Suprapubic skin (tissue), 4 donors: ENCODE results near the gene CTNNA3. TPM values are rescaled to one million over a fixed set of nuclear protein-coding genes. Genes with fewer than 3 reads are reported as not detected.

Experiments
- DNase-seq, 2 donors: peaks; one replicate each; pipeline ENCODE4 v3.0.0-alpha.2; 2019; ENCODE audit warnings: low spot score in 2 of 2
- H3K27ac ChIP-seq: fragments of 200-600 bp; sonication (generic); one replicate; pipeline ENCODE4 v1.5.1; 2019
- H3K27me3 ChIP-seq: fragments of 200-600 bp; sonication (generic); one replicate; pipeline ENCODE4 v1.5.1; 2019
- H3K36me3 ChIP-seq: fragments of 200-600 bp; sonication (generic); one replicate; pipeline ENCODE4 v1.5.1; 2019
- H3K4me1 ChIP-seq: fragments of 200-600 bp; sonication (generic); one replicate; pipeline ENCODE4 v1.5.1; 2019
- H3K4me3 ChIP-seq: fragments of 200-600 bp; sonication (generic); one replicate; pipeline ENCODE4 v1.5.1; 2019; ENCODE audit warnings: mild to moderate bottlenecking
- H3K9me3 ChIP-seq: fragments of 200-600 bp; sonication (generic); one replicate; pipeline ENCODE4 v1.5.1; 2019
- EP300 ChIP-seq: sonication (generic); formaldehyde crosslinking; IDR thresholded peaks from one replicate; pipeline ENCODE4 v1.6.1; 2017; ENCODE audit warnings: antibody characterized with exemption
- POLR2A ChIP-seq, 2 donors: fragments of 450-650 bp; IDR thresholded peaks; one replicate each; pipeline ENCODE4 v1.6.1; 2017; ENCODE audit warnings: antibody characterized with exemption in 2 of 2, mild to moderate bottlenecking in 2 of 2, moderate library complexity in 2 of 2
- POLR2AphosphoS5 ChIP-seq, 3 donors: sonication (generic); formaldehyde crosslinking; IDR thresholded peaks; one replicate each; pipeline ENCODE4 v1.6.1; 2017; ENCODE audit warnings: antibody characterized with exemption in 3 of 3
- WGBS: methylation state at CpG from one replicate; pipeline ENCODE4 v1.1.5; 2018; 5-methylcytosine and 5-hydroxymethylcytosine counted together
- total RNA-seq, 4 donors: library from RNA; depleted of rRNA; stranded (reverse); fragments of >200 nt; gene quantifications; one replicate each; pipeline ENCODE4 v1.1.0, GENCODE V29; 2016
- TF ChIP-seq, protein P1 (sequence below), 2 donors: fragments of 200-600 bp in 1 of 2; fragments of 450-650 bp in 1 of 2; sonication (generic) in 1 of 2; IDR thresholded peaks; one replicate each; pipeline ENCODE4 v1.5.1; 2016 to 2019; ENCODE audit warnings: antibody characterized with exemption in 2 of 2, mild to moderate bottlenecking in 1 of 2, moderate library complexity in 1 of 2

The CTNNA3 gene
- total RNA-seq, 4 donors from 2014 or later, result 0.08 to 0.29 (median 0.21) TPM

DNA sequence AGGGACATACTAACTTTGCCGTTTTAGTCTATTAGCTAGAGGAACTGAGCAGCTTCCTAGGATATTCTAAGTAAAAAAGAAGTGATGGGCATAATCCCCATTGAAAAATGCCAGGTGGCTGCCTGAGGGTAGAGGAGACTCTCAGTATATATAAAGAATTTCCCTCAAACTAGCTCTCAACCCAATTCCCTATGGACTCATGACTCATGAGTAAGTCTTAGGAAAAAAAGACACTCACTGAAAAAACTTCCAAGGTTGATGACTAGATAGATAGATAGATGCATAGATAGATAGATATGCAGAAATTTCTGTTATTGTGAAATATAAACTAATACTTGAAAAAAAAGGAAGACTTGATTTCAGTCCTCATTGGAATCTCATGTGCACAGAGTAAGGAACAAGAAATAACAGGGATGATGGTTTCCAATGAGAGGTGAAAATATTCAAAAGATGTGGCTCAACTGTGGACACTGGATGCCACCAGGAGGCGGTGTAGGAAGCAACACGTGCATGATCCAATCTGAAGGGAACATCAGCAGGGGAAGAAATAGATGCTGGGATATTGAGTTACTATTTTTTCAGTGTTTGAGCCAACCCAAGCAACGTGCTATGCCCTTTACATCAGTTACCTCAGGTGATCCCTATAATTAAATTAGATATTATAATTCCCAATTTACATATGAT is 1481.1 kb downstream of the CTNNA3 start:
- H3K27me3 ChIP-seq, result no peaks in the 10 kb centered on the region
- no peak overlapping the region for H3K27ac ChIP-seq
- TF ChIP-seq POLR2A (IDR thresholded peaks at IDR 0.05) (no peak), POLR2AphosphoS5 (IDR thresholded peaks at IDR 0.05) (no peak), EP300 (no peak)
- TF ChIP-seq, protein P1, sequence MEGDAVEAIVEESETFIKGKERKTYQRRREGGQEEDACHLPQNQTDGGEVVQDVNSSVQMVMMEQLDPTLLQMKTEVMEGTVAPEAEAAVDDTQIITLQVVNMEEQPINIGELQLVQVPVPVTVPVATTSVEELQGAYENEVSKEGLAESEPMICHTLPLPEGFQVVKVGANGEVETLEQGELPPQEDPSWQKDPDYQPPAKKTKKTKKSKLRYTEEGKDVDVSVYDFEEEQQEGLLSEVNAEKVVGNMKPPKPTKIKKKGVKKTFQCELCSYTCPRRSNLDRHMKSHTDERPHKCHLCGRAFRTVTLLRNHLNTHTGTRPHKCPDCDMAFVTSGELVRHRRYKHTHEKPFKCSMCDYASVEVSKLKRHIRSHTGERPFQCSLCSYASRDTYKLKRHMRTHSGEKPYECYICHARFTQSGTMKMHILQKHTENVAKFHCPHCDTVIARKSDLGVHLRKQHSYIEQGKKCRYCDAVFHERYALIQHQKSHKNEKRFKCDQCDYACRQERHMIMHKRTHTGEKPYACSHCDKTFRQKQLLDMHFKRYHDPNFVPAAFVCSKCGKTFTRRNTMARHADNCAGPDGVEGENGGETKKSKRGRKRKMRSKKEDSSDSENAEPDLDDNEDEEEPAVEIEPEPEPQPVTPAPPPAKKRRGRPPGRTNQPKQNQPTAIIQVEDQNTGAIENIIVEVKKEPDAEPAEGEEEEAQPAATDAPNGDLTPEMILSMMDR (IDR thresholded peaks at IDR 0.05), result no peak
- H3K4me3 ChIP-seq, result no peak overlapping the region
- no peaks in the 10 kb centered on the region for H3K9me3 ChIP-seq
- no peaks in the 10 kb centered on the region for H3K4me1 ChIP-seq
- H3K36me3 ChIP-seq, result no peaks in the 10 kb centered on the region
- DNase-seq, result no peak
- WGBS, result 71% methylated on average over 4 of the region's 4 CpGs

DNA sequence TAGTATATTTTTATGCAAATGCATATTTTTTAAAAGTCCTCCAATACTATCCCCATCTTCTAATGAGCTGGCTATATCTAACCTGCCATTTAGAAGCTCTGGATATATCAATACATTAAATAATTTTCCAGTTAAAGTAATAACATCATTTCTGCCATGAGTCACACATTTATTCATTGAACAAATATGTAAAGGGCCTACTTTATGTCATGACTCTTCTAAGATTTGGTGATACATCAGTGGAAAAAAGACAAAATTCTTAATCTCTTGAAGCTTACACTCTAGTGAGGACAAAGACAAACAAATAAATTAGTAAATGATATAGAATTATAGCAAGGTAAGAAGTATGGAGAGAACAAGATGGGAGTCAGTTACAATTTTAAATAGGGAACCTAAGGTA is 1487.0 kb downstream of the CTNNA3 start:
- Histone ChIP-seq H3K27ac (no peak overlapping the region), H3K27me3 (no peaks in the 10 kb centered on the region), H3K9me3 (no peaks in the 10 kb centered on the region), H3K4me1 (no peaks in the 10 kb centered on the region), H3K36me3 (no peaks in the 10 kb centered on the region), H3K4me3 (no peak overlapping the region)
- TF ChIP-seq, protein P1 (IDR thresholded peaks at IDR 0.05), result no peak
- no peak for TF ChIP-seq POLR2AphosphoS5 (IDR thresholded peaks at IDR 0.05)
- no peak for TF ChIP-seq EP300
- no peak for TF ChIP-seq POLR2A (IDR thresholded peaks at IDR 0.05)
- DNase-seq, result no peak

DNA sequence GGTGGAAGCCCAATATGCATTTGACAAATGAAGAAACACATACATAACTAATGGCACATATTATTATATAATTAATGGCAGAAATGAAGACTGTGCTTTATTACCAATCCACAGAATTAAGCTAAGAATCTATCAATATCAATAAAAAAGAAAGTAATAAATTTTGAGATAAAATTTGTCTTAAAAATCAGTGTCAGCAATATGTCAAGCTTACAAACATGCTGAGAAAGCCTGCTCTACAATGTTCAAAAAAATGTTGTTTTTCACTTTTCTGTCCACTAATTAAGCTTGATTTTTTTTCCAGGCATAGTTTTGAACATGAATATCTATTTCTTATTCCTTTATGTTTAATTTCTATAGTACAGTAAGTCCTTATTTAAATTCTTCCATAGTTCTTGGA is 1491.2 kb downstream of the CTNNA3 start:
- Histone ChIP-seq H3K4me1 (no peaks in the 10 kb centered on the region), H3K4me3 (no peak overlapping the region), H3K9me3 (no peaks in the 10 kb centered on the region), H3K27ac (no peak overlapping the region), H3K36me3 (no peaks in the 10 kb centered on the region), H3K27me3 (no peaks in the 10 kb centered on the region)
- TF ChIP-seq, protein P1 (IDR thresholded peaks at IDR 0.05), result no peak
- TF ChIP-seq POLR2A (IDR thresholded peaks at IDR 0.05) (no peak), POLR2AphosphoS5 (IDR thresholded peaks at IDR 0.05) (no peak), EP300 (no peak)
- DNase-seq, result no peak

DNA sequence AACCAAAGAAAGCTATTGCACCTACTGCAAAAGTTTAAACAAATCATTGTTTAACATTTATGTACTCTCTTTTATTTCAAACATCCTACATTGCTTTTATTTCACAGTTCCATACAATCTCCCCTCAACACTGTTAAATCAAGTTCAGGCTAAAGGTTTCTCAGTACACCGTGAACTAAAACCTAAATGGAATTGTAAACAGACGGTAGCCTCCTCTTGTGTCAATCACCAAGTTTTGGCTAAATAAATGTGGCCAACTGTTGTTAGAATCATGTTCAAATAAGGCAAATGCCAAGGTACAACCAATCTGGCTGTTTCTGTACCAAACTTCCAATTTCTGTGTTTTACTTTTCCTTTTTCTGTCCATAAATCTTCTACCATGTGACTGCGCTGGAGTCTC is 1493.9 kb downstream of the CTNNA3 start:
- 88% methylated on average over 3 of the region's 3 CpGs for WGBS
- no peak overlapping the region for H3K4me3 ChIP-seq
- no peak overlapping the region for H3K27ac ChIP-seq
- no peaks in the 10 kb centered on the region for H3K9me3 ChIP-seq
- no peaks in the 10 kb centered on the region for H3K27me3 ChIP-seq
- TF ChIP-seq POLR2A (IDR thresholded peaks at IDR 0.05), result no peak
- no peak for TF ChIP-seq EP300
- TF ChIP-seq POLR2AphosphoS5 (IDR thresholded peaks at IDR 0.05), result no peak
- TF ChIP-seq, protein P1 (IDR thresholded peaks at IDR 0.05), result no peak
- DNase-seq, result no peak
- H3K36me3 ChIP-seq, result no peaks in the 10 kb centered on the region
- no peaks in the 10 kb centered on the region for H3K4me1 ChIP-seq

DNA sequence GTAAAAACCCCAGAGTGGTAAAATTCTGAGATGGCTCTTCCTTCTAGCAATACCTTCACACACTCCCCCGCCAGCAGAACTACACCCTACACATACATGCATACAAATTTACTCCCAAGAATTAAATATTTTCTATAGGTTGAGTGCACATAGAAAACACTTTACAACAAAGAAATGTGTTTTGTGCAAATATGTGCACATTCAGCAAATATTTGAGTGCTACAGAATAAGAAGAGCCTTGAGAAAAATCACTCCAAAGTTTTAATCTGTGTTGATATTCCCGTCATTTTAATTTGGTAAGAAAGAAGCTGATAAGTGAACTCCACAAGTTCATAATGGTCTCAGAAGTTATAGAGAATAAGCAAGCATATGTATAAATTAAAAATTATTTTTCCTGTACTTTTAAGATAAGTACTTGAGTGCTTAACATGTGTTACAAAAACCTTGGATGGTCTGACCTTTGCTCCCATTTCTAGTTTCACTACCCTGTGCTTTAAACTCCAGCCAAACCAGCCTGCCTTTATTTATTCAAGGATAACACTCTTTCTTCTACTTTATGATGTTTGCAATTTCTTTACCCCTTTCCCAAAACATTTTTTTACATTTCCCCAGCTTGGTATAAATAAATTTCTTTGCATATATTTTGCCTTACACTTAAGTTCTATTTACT is 1503.7 kb downstream of the CTNNA3 start:
- Histone ChIP-seq H3K27ac (no peak overlapping the region), H3K9me3 (no peaks in the 10 kb centered on the region), H3K36me3 (no peaks in the 10 kb centered on the region), H3K4me1 (no peaks in the 10 kb centered on the region), H3K27me3 (no peaks in the 10 kb centered on the region), H3K4me3 (no peak overlapping the region)
- WGBS, result 81% methylated on average over 2 of the region's 2 CpGs
- DNase-seq, result no peak
- TF ChIP-seq EP300, result no peak
- TF ChIP-seq, protein P1 (IDR thresholded peaks at IDR 0.05), result no peak
- TF ChIP-seq POLR2AphosphoS5 (IDR thresholded peaks at IDR 0.05), result no peak
- TF ChIP-seq POLR2A (IDR thresholded peaks at IDR 0.05), result no peak
